Transverse colon (tissue), 4 donors: ENCODE results near the gene EPHA8. TPM values are rescaled to one million over a fixed set of nuclear protein-coding genes. Genes with fewer than 3 reads are reported as not detected.

Source experiments
- DNase-seq: peaks from one replicate; pipeline ENCODE4 v3.0.0-alpha.2; 2019
- H3K27ac ChIP-seq, 4 donors: fragments of 200-600 bp; sonication (generic); 2 replicates each; pipeline ENCODE4 v1.5.1; 2016 to 2018; ENCODE audit warnings: inconsistent platforms in 4 of 4
- H3K27me3 ChIP-seq: fragments of 200-600 bp; sonication (generic); 2 replicates; pipeline ENCODE4 v1.5.1; 2017; ENCODE audit warnings: inconsistent platforms
- H3K36me3 ChIP-seq, 4 donors: fragments of 200-600 bp; sonication (generic); 2 replicates each; pipeline ENCODE4 v1.5.1; 2017 to 2019; ENCODE audit warnings: inconsistent platforms in 4 of 4
- H3K4me1 ChIP-seq, 4 donors: fragments of 200-600 bp; sonication (generic); 2 replicates each; pipeline ENCODE4 v1.5.1; 2017 to 2020; ENCODE audit warnings: inconsistent platforms in 4 of 4
- H3K4me3 ChIP-seq, 4 donors: fragments of 200-600 bp; sonication (generic); 1 replicate in 1 of 4; 2 replicates in 3 of 4; pipeline versions ENCODE4 v1.5.1 to v1.6.1; 2017 to 2019; ENCODE audit warnings: inconsistent platforms in 4 of 4
- H3K9me3 ChIP-seq, 2 donors: fragments of 200-600 bp; sonication (generic); 2 replicates each; pipeline ENCODE4 v1.5.1; 2017 to 2019; ENCODE audit warnings: inconsistent platforms in 2 of 2
- CTCF ChIP-seq, 5 experiments: fragments of 200-600 bp in 3 of 5; fragments of 450-650 bp in 2 of 5; sonication (generic) in 3 of 5; IDR thresholded peaks; 1 replicate in 2 of 5; 2 replicates in 3 of 5; pipeline ENCODE4 v1.5.1; 2016 to 2017; ENCODE audit warnings: antibody characterized with exemption in 5 of 5, inconsistent platforms in 3 of 5, mild to moderate bottlenecking in 2 of 5, moderate library complexity in 1 of 5
- EP300 ChIP-seq: sonication (generic); formaldehyde crosslinking; IDR thresholded peaks from one replicate; pipeline ENCODE4 v1.6.1; 2017; ENCODE audit warnings: antibody characterized with exemption, low read depth
- POLR2A ChIP-seq: fragments of 450-650 bp; IDR thresholded peaks from one replicate; pipeline ENCODE4 v1.6.1; 2016; ENCODE audit warnings: antibody characterized with exemption, mild to moderate bottlenecking, moderate library complexity
- POLR2AphosphoS5 ChIP-seq, 3 donors: sonication (generic); formaldehyde crosslinking; IDR thresholded peaks; one replicate each; pipeline ENCODE4 v1.6.1; 2016; ENCODE audit warnings: antibody characterized with exemption in 3 of 3
- WGBS, 2 donors: methylation state at CpG; one replicate each; pipeline ENCODE4 v1.1.5; 2018; ENCODE audit warnings: low coverage in 1 of 2; 5-methylcytosine and 5-hydroxymethylcytosine counted together
- in situ Hi-C, 4 donors: fragments of 200-750 bp; cut with MboI; loops; one replicate each; pipeline versions ENCODE4 v1.15.0 to v1.15.1; 2017; ENCODE audit warnings: low sequenced_read_pairs in 3 of 4, low pct_ligation_motif_present in 1 of 4, low pct_unique_long_range_greater_than_20kb in 1 of 4
- intact Hi-C: fragments of 100-400 bp; cut with DNase I; formaldehyde crosslinking; loops from one replicate; pipeline ENCODE4 v1.15.1; 2023; ENCODE audit warnings: low total_unique reads
- total RNA-seq, 4 donors: library from RNA; depleted of rRNA; stranded (reverse); fragments of >200 nt; gene quantifications; one replicate each; pipeline ENCODE4 v1.1.0, GENCODE V29; 2016

The EPHA8 gene
- total RNA-seq, 4 donors from 2014 or later: not detected

DNA sequence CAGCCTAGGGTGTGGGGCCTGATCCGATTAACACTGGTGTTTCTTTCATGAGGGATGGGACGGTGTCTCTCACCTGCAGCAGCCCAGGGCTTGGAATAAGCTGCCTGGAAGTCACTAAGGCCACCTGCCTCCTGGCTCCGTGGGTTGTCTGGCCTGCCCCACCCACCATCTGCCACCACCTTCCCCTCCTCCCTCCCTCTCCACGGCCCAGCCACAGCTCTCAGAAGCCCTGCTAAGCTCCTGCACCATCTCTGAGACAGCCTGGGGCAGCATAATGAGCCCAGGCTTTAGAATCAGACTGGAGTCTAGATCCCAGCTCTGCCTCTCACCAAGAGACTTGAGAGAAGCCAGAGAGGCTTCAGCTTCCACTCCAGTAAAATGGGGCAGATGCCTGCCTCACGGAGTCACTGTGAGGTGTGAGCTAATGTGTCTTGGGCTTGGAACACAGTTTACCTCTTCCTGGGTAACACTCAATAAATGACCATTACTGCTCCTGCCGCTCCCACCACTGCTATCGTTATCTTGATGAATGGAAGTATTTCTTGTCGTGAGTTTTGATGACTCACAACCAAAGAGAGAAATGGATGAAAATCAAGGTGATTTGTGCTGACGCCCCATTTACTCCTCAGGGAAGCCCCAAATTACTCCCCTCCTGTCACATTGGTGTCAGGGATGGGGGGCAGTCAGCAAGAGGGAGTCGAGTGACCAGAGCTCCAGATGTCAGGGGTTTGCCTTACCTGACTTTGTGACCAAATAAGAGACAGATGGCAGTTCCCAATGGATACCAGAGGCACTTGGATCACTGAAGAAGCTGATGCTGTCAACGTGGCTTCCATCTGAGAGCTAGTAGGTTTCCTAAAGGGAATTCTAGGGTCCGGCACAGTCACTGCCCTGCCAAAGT, 49.6 kb downstream of the EPHA8 start:
- in situ Hi-C loops: no loop called here
- peaks cover 74% of the 10 kb centered on the region for H3K27me3 ChIP-seq
- intact Hi-C loops: no loop called here

DNA sequence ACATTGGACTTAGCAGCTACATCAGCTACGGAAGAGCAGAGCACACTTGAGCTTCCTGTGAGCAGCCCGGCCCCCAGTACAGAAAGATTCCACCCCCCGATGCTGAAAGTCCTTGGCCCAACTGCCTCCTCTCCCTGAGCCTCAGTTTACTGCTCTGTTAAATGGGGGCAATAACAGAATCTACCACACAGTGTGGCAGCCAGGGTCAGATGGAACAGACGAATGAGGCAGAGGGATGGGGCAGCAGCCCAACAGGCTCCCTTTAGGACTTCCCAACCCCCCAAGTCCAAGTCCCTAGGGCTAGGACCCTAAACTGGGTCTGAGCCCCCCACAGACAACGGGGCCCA, 50.3 kb downstream of the EPHA8 start:
- H3K9me3 ChIP-seq: no peaks in the 10 kb centered on the region
- no peak overlapping the region for H3K4me3 ChIP-seq
- H3K4me1 ChIP-seq: no peaks in the 10 kb centered on the region
- 78% methylated on average over 4 of the region's 5 CpGs; no CpG with 5 or more reads in 1 of the 2 donors for WGBS, 2 donors
- H3K27me3 ChIP-seq: peaks cover 74% of the 10 kb centered on the region
- no peak for TF ChIP-seq CTCF (IDR thresholded peaks at IDR 0.05)
- TF ChIP-seq EP300: no peak
- TF ChIP-seq POLR2AphosphoS5 (IDR thresholded peaks at IDR 0.05): no peak
- TF ChIP-seq POLR2A: no peak
- in situ Hi-C loops: no loop called here
- H3K36me3 ChIP-seq: no peaks in the 10 kb centered on the region
- no peak overlapping the region for H3K27ac ChIP-seq
- DNase-seq: no peak
- intact Hi-C loops: no loop called here

More for the DNA sequence above, 49.6 kb downstream of the EPHA8 start:
- TF ChIP-seq POLR2AphosphoS5 (IDR thresholded peaks at IDR 0.05) (no peak), POLR2A (no peak), CTCF (IDR thresholded peaks at IDR 0.05) (no peak), EP300 (no peak)
- Histone ChIP-seq H3K4me1 (no peaks in the 10 kb centered on the region), H3K36me3 (no peaks in the 10 kb centered on the region), H3K4me3 (no peak overlapping the region), H3K9me3 (no peaks in the 10 kb centered on the region), H3K27ac (no peak overlapping the region)
- 50% methylated on average over 2 to 12 of the region's 12 CpGs for WGBS, 2 donors
- no peak for DNase-seq

- no peak overlapping the region for H3K4me3 ChIP-seq
- no peaks in the 10 kb centered on the region for H3K9me3 ChIP-seq
- H3K4me1 ChIP-seq: no peaks in the 10 kb centered on the region
- H3K27ac ChIP-seq: no peak overlapping the region
- H3K36me3 ChIP-seq: no peaks in the 10 kb centered on the region
- DNase-seq: no peak
- in situ Hi-C loops (no loop called here), intact Hi-C loops (no loop called here)
- H3K27me3 ChIP-seq: peaks cover 74% of the 10 kb centered on the region
- TF ChIP-seq EP300 (no peak), CTCF (IDR thresholded peaks at IDR 0.05) (no peak), POLR2AphosphoS5 (IDR thresholded peaks at IDR 0.05) (no peak), POLR2A (no peak)
- 41 to 83% methylated on average over 1 to 8 of the region's 12 CpGs for WGBS, 2 donors
Measured at GRCh38 chr1:22613951-22614350, 50.7 kb downstream of the EPHA8 start.

GRCh38 chr1:22615886-22616285, 52.6 kb downstream of the EPHA8 start:
- no peak for DNase-seq
- peaks cover 78% of the 10 kb centered on the region for H3K27me3 ChIP-seq
- intact Hi-C loops: no loop called here
- WGBS, 2 donors: 50% methylated on average over 2 of the region's 2 CpGs; no CpG with 5 or more reads in 1 of the 2 donors
- H3K4me1 ChIP-seq: no peaks in the 10 kb centered on the region
- no peaks in the 10 kb centered on the region for H3K9me3 ChIP-seq
- no peak overlapping the region for H3K27ac ChIP-seq
- no peak for TF ChIP-seq CTCF (IDR thresholded peaks at IDR 0.05)
- TF ChIP-seq EP300: no peak
- no peak for TF ChIP-seq POLR2AphosphoS5 (IDR thresholded peaks at IDR 0.05)
- no peak for TF ChIP-seq POLR2A
- in situ Hi-C loops: no loop called here
- H3K36me3 ChIP-seq: no peaks in the 10 kb centered on the region
- no peak overlapping the region for H3K4me3 ChIP-seq
